ENCODE measurements around the gene AGMO. TPM values are rescaled to one million over a fixed set of nuclear protein-coding genes. Genes with fewer than 3 reads are reported as not detected.

The AGMO gene
- total RNA-seq, 1 donor from 2014 or later = 0.36 TPM

DNA sequence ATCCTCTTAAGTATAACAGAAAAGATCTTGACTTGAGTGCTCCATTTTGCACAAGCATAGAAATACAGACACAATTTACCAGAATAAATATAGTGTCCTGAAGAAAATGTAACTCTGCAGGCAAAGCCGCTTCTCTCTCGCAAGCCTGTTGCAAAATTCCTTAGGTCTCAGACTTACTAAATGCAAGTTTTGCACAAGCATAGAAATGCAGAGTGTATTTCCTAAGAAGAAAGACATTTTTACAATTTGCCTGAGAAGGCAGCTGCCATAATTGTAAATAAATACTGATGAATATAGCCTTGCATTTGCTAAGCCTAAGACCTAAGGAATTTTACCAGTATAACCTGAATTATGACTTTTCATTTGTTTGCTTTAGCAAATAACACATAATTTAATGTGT is 67.1 kb downstream of the AGMO start:
- no peaks in the 10 kb centered on the region for H3K36me3 ChIP-seq
- DNase-seq = no peak
- H3K4me3 ChIP-seq = no peak overlapping the region
- H3K4me1 ChIP-seq = no peaks in the 10 kb centered on the region
- no peaks in the 10 kb centered on the region for H3K9me3 ChIP-seq (replicated peaks)
- intact Hi-C loops (cut with micrococcal nuclease) = no loop called here
- H3K27me3 ChIP-seq (ENCODE audit: low read depth) = no peaks in the 10 kb centered on the region
- H3K27ac ChIP-seq (replicated peaks) = no peak overlapping the region
- TF ChIP-seq, protein P1, sequence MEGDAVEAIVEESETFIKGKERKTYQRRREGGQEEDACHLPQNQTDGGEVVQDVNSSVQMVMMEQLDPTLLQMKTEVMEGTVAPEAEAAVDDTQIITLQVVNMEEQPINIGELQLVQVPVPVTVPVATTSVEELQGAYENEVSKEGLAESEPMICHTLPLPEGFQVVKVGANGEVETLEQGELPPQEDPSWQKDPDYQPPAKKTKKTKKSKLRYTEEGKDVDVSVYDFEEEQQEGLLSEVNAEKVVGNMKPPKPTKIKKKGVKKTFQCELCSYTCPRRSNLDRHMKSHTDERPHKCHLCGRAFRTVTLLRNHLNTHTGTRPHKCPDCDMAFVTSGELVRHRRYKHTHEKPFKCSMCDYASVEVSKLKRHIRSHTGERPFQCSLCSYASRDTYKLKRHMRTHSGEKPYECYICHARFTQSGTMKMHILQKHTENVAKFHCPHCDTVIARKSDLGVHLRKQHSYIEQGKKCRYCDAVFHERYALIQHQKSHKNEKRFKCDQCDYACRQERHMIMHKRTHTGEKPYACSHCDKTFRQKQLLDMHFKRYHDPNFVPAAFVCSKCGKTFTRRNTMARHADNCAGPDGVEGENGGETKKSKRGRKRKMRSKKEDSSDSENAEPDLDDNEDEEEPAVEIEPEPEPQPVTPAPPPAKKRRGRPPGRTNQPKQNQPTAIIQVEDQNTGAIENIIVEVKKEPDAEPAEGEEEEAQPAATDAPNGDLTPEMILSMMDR (IDR thresholded peaks at IDR 0.05; ENCODE audit: borderline replicate concordance) = no peak

DNA sequence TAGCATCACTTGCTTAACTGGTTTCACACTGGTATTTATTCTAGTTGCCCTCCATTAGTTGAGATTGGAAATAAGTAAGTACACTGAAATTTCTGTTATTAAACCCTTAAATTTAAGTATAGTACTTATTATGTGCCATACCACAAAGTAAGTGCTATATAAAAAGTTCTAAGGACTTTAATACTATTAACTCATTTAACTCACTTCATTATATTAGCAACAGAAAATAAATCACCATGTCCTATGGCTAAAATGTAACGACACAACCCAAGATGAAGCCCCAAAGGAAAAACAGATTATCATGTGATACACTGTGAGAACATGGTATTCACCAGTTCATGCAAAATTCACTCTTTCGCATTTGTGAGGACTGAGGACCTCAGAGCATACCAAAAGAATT is 70.5 kb downstream of the AGMO start:
- Histone ChIP-seq H3K4me3 (no peak overlapping the region), H3K9me3 (replicated peaks) (no peaks in the 10 kb centered on the region), H3K27me3 (ENCODE audit: low read depth) (no peaks in the 10 kb centered on the region), H3K27ac (replicated peaks) (no peak overlapping the region), H3K4me1 (peaks cover 6% of the 10 kb centered on the region), H3K36me3 (no peaks in the 10 kb centered on the region)
- no peak for DNase-seq
- intact Hi-C loops (cut with micrococcal nuclease) = no loop called here
- TF ChIP-seq, protein P1 (IDR thresholded peaks at IDR 0.05; ENCODE audit: borderline replicate concordance) = no peak

DNA sequence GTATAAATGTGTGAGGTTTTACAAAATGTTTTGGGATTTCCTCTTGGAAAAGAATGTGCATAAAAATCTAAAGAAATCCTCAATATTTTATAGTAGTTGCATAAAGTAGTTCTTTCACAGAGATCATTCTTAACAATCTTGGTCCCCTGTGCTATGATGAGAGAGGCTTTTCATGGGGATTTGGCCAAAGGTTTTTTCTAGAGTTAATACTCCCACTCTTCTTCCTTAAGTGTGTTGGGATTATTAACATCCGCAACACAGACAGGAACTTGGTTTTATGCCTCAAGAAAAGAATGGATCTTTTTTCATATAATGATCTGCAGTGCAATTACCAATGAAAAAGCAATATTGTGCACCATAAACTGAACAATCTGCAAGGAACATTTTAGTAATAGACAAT is 71.5 kb downstream of the AGMO start:
- H3K4me1 ChIP-seq = peaks cover 6% of the 10 kb centered on the region
- H3K4me3 ChIP-seq = no peak overlapping the region
- no peak overlapping the region for H3K27ac ChIP-seq (replicated peaks)
- DNase-seq = no peak
- intact Hi-C loops (cut with micrococcal nuclease) = no loop called here
- no peaks in the 10 kb centered on the region for H3K36me3 ChIP-seq
- no peaks in the 10 kb centered on the region for H3K27me3 ChIP-seq (ENCODE audit: low read depth)
- H3K9me3 ChIP-seq (replicated peaks) = no peaks in the 10 kb centered on the region
- TF ChIP-seq, protein P1 (IDR thresholded peaks at IDR 0.05; ENCODE audit: borderline replicate concordance) = no peak

DNA sequence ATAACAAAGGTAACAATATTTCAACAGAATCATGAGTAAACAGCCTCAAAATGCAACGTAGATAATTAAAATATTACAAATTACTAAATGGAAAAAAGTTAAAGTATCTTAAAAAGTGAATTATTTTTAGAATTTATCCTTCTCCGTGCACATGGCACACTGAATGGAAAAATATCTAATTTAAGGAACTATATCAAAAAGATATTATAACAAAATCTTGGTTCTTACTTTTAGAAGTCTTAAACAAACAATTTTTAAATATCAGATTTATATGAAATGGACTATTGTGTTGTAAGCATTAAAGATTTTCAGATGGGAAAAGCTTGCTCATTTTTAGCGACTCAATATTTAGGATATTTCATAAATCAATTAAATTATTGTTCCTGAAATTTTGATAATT is 72.0 kb downstream of the AGMO start:
- H3K27ac ChIP-seq (replicated peaks) = no peak overlapping the region
- H3K4me1 ChIP-seq = peaks cover 6% of the 10 kb centered on the region
- intact Hi-C loops (cut with micrococcal nuclease) = no loop called here

DNA sequence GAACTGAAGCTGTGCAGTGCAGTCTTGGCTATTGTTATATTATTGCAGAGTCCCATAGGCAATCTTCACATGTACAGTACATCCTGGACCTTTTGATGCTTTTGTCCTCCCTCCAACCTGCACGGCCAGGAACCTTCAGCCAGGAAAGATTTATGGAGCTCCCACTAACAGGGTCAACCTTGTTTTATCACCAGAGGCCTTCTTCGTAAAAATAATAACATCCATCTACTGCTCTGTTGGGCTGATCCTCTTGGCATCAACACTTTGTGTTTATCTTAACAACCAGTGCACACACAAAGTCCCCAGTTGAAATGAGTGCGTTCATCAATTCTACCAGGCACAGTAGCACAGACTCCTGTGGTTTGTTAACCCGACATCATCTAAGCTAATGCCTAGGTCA is 72.4 kb downstream of the AGMO start:
- no peak overlapping the region for H3K4me3 ChIP-seq
- H3K9me3 ChIP-seq (replicated peaks) = no peaks in the 10 kb centered on the region
- DNase-seq = no peak
- peaks cover 6% of the 10 kb centered on the region for H3K4me1 ChIP-seq
- intact Hi-C loops (cut with micrococcal nuclease) = no loop called here
- no peaks in the 10 kb centered on the region for H3K27me3 ChIP-seq (ENCODE audit: low read depth)
- TF ChIP-seq, protein P1 (IDR thresholded peaks at IDR 0.05; ENCODE audit: borderline replicate concordance) = no peak
- H3K27ac ChIP-seq (replicated peaks) = peak overlapping the region; percentile 2
- H3K36me3 ChIP-seq = no peaks in the 10 kb centered on the region

More for the DNA sequence above, 72.0 kb downstream of the AGMO start:
- no peak for DNase-seq
- TF ChIP-seq, protein P1 (IDR thresholded peaks at IDR 0.05; ENCODE audit: borderline replicate concordance) = no peak
- Histone ChIP-seq H3K9me3 (replicated peaks) (no peaks in the 10 kb centered on the region), H3K36me3 (no peaks in the 10 kb centered on the region), H3K4me3 (no peak overlapping the region), H3K27me3 (ENCODE audit: low read depth) (no peaks in the 10 kb centered on the region)

DNA sequence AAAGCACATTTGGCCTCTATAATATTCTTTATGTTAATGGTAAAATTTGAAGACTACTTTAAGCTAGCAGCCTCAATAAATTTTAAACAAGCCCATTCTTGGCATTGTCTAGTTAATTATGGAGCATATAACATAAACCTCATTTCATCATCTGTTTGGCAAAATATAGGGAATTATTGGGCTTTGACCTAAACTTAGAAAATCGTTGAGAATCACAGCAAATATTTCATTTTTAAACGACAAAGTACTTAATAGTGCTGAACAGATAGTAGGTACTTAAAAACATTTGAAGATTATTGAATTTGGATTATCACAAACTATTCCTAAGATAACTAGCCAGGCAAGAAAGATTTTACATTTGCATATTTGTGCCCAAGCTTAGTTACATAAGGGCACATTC is 73.4 kb downstream of the AGMO start:
- Histone ChIP-seq H3K9me3 (replicated peaks) (no peaks in the 10 kb centered on the region), H3K27me3 (ENCODE audit: low read depth) (no peaks in the 10 kb centered on the region), H3K36me3 (no peaks in the 10 kb centered on the region), H3K27ac (replicated peaks) (no peak overlapping the region), H3K4me1 (peaks cover 6% of the 10 kb centered on the region), H3K4me3 (no peak overlapping the region)
- TF ChIP-seq, protein P1 (IDR thresholded peaks at IDR 0.05; ENCODE audit: borderline replicate concordance) = no peak
- DNase-seq = no peak
- intact Hi-C loops (cut with micrococcal nuclease) = no loop called here

Measured in left ventricle myocardium inferior (tissue), 1 donor.